ENCODE data around the gene BANP.

DNA sequence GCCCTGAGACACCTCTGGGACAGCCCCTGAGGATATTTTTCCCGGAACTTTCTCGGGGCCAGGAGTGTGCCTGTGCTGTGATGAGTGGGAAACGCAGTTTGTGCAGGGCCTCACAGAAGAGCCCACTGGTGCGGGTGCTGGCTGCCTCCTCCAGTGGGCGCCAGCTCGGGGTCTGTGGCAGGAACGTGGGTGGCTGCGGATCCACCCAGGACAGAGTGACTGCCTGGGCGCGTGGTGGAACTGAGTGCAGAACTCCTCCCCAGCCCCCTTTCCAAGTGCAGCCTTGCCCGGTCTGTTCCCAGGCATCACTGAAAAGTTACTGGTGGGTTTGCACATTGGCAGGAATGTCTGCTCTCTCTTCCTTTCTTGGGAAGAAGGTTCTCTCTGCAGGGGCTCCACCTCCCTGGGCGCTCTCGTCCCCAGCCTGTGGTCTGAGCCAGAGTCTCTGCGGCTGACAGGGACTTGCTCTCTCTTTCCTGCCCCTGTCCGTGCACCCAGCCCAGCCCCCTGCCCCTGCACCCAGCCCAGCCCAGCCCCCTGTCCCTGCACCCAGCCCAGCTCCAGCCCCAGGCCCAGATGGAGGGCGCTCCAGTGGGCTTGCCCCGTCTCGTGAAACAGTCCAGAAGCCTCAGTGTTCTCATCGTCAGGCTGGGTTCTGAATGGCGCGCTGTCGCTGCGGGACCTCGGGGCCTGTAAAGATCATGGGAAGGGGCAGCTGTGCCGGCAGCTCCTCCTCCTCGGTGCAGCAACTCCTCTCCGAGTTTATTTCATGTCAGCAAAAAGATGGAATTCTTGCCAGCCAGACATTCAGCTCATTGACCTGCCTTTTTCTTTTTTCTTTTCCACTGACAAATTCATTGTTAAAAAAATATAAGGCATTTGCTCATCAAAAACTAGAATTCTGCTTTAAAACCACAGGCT, 117.5 kb downstream of the BANP start:
- TF ChIP-seq, protein P1, sequence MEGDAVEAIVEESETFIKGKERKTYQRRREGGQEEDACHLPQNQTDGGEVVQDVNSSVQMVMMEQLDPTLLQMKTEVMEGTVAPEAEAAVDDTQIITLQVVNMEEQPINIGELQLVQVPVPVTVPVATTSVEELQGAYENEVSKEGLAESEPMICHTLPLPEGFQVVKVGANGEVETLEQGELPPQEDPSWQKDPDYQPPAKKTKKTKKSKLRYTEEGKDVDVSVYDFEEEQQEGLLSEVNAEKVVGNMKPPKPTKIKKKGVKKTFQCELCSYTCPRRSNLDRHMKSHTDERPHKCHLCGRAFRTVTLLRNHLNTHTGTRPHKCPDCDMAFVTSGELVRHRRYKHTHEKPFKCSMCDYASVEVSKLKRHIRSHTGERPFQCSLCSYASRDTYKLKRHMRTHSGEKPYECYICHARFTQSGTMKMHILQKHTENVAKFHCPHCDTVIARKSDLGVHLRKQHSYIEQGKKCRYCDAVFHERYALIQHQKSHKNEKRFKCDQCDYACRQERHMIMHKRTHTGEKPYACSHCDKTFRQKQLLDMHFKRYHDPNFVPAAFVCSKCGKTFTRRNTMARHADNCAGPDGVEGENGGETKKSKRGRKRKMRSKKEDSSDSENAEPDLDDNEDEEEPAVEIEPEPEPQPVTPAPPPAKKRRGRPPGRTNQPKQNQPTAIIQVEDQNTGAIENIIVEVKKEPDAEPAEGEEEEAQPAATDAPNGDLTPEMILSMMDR (IDR thresholded peaks at IDR 0.05): no peak
- no peak for TF ChIP-seq POLR2A (IDR thresholded peaks at IDR 0.05)

Measured in breast epithelium (tissue), 3 donors.